SKM-1 (cell line): Measurements from ENCODE around the gene EIF4ENIF1.
A peak's percentile ranks its signal among the peaks of the same experiment; 100 is the strongest.
"Not testable (repeated sequence)": the region's sequence is repeated elsewhere in the genome, so short reads cannot be mapped to it uniquely, and the experiment has no call there.

ENCODE experiments used
- DNase-seq: peaks from one replicate; lab custom pipeline; 2025; ENCODE audit not compliant: unreplicated experiment; lab: John Stamatoyannopoulos, UW

The EIF4ENIF1 gene

DNA sequence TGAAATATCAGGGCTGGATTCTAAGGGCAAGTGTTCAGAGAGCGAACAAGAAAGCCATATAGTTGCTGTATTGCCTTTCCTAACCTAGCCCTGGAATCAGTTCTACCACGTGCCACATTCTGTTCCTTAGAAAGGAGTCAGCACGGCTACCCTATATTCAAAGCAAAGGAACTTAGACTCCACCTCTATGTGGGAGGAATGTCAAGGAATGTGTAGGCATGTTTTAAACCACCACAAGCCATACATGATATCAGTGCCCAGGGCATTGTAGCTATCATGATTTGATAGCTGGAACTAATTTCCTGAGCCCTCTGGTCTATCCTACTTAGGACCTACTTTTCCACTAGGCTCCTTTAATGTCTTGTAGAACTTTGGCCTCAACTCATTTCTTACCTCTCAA is 2.5 kb upstream of the EIF4ENIF1 start:
- DNase-seq = no peak

DNA sequence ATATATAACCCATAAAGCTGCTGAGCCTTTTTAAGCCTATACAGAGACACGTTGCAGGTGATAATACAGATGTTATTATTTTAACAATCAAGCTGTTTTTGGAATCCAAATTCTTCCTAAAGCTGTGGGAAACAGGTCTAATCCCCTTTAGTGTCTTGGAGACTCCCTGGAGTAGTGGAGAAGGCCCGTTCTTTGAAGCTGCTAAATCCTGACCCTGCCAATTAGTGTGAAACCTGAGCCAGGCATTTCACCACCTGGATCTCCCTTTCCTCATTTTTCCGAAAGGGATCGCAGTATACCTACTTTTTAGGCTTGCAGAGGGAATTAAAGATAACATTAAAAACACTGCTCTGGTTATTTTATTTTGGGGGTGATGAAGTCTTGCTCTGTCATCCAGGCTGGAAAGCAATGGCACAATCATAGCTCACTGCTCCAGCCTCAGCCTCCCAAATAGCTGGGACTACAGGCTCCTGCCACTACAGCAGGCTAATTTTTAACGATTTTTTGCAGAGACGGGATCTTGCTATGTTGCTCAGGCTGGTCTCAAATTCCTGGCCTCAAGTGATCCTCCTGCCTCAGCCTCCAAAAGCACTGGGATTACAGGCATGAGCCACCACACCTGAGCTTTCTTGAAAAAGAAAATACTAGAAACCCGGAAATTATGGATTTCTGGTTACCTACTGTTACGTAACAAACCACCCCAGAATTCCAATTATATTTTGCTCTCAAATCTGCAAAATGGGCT is 1.7 kb upstream of the EIF4ENIF1 start:
- DNase-seq = no peak

DNA sequence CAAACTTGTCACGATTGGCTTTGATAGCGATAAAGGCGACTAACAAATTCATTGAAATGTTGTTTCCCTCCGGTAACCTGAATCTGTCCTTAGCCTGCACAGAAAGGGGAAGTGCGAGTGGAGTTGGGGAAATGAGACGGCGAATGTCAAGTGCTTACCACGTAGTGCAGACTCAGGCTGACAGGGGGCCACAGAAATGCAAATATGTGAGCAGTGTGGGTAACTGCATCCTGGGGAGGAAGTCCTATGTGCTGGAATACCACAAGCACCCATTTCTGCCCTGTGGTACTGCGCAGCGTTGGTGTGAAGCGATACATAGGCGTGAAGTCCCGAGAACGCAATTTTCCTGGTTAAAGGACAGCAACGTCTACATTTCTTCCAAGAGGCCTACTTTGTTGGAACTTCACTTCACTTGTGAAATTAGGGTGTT is 869 bp upstream of the EIF4ENIF1 start:
- DNase-seq = peak; percentile 94

DNA sequence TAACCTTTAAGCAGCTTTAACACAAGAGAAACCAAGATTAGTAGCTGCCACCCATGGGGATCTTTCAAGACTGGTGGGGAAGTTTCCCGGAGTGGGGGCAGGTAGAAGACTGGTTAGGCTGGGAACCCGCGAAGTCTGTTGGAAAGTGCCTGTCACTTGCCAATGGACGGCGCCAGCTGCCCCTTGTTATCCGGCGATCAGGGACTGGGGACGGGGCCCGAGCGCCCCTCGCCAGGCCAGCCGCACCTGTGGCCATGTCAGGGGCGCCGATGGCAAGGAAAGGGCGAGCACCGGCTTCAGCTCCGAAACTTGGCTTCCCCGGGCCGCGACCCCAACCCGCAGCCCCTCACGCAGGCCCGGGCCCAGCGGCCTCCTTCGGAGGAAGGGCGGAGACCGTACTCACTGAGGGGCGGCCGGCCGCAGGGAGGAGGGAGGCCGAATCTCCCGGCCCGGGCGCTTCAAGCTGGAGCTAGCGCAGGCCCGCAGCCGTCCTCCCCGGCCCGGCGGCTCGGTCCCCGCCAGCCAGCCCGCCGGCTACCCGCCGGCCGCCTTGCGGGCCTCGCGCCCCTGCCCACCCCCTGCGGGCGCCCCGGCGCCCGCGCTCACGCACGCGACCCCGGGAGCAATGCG is 539 bp downstream of the EIF4ENIF1 start:
- no peak for DNase-seq

DNA sequence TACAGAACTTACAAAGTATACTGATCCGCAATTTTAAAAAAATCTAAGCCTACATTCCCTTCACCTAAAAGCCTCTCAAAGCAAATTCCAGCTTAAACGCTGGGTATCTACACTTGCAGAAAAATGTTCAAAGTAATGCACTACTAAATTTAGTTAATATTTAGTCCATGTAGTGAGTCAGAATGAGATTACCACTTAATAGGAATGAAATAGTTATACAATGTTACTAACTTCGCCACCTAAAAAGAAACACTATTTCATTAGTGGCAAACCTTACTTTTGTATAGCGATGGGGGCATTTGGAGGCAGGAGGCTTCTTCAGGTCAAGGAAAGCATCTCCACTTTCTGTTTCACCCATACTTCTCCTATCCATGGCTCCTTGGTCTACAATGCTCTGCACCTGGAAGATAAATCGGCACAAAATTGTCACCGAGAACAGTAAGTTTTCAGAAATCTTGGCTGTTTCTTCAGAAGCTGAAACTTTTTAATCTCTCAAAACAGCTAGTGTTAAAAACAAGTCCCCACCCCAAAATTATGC is 1.2 kb downstream of the EIF4ENIF1 start:
- DNase-seq = no peak

DNA sequence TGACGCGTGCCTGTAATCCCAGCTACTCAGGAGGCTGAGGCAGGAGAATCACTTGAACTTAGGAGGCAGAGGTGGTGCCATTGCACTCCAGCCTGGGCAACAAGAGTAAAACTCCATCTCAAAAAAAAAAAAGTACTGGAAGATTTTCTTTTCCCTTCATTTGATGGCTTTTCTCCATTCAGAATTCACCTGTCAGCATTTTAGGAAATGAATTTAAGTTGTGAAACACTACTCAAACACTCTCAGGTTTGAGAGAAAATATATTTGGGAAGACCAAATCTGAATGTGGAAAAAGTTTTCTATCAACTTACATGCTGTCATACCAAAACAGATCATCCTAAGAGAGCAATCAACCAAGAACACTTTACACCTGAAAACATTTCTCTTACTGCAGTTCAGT is 2.7 kb downstream of the EIF4ENIF1 start:
- DNase-seq = no peak

DNA sequence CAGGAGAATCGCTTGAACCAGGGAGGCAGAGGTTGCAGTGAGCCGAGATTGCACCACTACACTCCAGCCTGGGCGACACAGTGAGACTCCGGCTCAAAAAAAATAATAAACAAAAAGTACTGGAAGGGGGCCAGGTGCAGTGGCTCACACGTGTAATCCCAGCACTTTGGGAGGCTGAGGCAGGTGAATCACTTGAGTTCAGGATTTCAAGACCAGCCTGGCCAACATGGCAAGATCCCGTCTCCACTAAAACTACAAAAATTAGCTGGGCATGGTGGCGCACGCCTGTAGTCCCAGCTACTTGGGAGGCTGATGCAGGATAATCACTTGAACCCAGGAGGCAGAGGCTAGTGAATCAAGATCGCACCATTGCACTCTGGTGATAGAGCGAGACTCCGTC is 3.3 kb downstream of the EIF4ENIF1 start:
- DNase-seq = not testable (repeated sequence)

DNA sequence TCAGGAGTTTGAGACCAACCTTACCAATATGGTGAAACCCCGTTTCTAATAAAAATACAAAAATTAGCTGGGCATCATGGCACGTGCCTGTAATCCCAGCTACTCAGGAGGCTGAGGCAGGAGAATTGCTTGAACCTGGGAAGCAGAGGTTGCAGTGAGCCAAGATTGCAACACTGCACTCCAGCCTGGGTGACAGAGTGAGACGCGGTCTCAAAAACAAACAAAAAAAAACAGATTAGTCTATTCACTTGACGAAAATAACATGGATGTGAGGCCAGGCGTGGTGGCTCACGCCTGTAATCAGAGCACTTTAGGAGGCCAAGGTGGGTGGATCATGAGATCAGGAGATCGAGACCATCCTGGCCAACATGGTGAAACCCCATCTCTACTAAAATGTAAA is 7.2 kb downstream of the EIF4ENIF1 start:
- DNase-seq = not testable (repeated sequence)

DNA sequence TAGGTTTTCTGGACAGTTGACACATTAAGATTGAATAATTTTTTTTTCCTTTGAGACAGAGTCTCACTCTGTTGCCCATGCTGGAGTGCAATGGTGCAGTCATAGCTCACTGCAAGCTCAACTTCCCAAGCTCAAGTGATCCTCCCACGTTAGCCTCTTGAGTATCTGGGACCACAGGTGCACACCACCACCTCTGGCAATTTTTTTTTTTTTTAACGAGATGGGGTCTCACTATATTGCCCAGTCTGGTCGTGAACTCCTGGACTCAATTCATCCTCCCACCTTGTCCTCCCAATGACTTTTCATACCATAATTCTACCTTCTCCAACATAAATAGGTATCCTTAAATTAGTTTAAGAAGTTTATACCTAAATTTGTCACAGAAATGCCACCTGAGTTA is 8.5 kb downstream of the EIF4ENIF1 start:
- DNase-seq = no peak

DNA sequence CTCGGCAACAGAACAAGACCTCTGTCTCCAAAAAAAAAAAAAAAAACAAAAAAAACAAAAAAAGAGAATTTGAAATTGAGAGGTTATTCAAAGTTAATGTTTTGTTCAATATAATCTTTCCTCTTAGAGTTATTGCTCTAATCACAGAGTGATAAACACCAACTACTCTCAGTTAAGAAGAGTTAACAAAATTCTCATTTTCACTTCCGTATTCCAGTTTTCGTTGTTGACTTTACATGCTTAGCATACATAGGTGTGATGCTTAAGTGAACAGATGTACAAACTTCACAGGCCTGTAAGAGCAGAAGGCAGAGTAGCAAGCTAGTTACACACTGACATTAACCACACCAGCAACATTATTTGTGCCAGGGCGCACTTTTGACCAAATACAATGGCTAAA is 12.3 kb downstream of the EIF4ENIF1 start:
- DNase-seq = no peak

DNA sequence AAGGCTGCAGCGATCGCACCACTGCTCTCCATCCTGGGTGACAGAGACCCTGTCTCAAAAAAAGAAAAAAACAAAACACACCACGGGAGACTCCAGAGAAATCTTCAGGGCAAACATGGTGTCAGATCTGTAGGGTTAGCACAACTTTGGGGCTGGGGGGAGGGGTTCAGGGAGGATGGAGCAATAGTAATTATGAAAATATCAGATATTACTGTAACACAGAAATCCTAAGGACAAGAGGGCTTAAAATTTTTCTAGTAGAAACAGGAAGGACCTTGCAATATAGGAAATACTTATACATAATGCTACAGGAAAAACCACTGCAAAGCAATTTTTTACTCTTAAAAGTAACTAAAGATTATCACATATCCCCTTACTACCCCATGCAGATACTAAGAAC is 13.8 kb downstream of the EIF4ENIF1 start:
- no peak for DNase-seq

DNA sequence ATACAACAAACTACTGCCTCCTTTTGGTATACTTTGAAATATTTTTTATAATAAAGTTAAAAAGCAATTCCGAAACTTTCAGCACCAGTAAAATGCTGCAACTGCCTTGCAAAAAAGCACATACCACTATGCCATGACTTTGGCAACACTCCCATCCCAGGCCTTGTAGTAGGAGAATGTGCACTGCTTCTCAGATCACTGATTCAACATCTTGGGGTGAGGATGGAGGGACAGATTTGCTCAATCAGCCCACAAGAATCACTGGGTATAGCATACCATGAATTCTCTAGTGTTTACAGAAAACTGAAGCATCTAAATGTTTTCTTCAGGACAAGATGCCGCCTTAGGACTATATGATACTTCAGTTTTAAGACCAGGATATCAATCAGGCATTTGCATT is 14.9 kb downstream of the EIF4ENIF1 start:
- no peak for DNase-seq

DNA sequence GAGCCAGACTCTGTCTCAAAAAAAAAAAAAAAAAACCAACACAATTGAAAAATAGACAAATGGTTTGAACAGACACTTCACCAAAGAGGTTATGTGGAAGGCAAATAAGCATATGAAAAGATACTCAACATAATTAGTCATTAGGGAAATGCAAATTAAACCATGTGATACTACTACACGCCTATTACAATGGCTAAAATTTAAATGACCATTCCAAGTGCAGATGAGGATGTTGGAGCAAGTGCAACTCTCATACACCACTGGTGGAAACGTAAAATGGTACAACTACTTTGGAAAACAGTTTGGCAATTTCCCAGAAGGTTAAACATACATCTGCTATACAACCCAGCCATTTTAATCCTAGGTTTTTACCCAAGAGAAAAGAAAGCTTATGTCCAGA is 24.3 kb downstream of the EIF4ENIF1 start:
- DNase-seq = no peak

DNA sequence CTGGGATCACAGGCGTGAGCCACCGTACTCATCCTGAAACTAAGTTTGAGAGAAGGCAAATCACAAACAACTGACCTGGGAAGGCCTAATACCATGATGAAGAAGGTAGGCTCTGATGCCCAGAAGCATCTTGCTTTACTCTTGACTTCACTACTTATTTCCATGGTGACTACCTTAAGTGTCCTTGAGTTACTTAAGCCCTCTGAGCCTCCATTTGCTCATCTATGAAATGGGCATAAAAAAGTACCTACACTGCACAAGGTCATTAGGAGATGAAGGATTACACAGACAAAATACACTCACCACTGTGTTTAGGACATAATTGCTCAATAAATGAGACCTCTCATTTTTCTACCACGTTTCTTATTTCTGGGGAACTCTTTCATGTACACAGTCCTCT is 27.9 kb downstream of the EIF4ENIF1 start:
- no peak for DNase-seq

DNA sequence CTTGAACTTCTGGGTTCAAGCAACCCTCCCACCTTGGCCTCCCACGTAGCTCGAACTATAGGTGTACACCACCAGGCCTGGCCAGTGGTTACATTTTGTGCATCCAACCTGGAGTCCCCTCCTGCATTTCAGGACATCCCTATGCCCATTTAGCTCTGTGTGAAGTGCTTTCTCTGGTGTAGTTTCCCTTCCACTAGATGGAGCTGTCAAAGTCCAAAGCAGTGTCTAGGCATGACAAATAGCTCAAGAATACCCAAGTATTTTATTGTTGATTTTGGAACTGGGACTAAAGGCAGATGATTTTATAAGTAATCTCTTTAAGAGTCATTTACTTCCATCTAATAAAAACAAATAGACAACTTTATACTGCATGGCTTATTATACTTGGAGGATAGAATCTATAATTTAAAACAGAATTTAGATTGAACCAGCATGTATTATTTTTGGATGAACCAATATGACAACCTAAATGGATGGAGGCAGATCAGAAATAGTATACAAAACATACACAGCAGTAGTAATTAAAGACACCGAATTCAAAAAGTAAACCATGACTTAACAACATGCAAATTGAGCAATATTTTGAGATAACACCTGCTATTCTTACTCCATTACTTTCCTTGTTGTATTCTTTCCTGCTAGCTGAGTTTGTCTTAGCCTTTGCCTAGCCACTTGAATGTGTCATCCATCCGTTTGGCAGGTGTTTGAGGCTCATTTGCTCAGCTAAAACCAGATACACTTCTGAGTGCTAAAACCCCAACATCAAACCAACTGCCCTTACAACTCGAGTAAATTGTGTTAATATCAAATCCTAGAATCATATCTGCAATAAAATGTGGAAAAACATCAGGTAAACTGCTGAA is 37.7 kb downstream of the EIF4ENIF1 start:
- DNase-seq = peak; percentile 4

DNA sequence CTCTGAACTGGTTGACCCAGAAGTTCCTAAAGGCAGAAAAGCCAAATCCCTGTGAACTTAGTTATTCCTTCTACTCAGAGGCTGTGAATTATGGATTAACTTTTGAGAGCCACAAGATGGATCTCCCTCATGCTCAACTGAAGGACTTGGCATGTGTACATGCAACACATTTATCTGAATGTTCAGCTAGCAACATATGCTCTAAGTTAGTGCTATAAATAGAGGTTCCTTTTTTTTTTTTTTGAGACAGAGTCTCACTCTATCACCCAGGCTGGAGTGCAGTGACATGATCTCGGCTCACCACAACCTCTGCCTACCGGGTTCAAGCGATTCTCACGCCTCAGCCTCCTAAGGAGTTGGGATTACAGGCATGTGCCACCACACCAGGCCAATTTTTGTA is 40.1 kb downstream of the EIF4ENIF1 start:
- no peak for DNase-seq

DNA sequence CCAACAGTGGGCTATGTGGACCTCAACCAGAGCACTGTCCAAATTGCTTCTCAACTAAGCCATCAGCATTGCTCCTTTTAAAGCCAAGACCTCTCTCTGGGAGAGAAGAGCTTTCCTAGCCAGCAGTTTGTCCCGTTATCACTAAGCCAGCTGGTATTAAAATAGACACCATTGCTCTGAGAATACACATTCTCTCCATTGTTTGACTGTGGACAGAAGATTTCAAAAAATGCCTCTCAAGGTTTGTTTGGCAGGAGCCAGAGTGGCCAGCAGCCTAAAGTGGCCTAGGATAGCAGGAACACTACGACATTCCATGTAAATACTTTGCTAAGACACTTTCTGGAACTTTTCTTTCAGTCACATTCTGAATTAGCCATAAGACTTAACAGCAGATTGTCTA is 41.3 kb downstream of the EIF4ENIF1 start:
- DNase-seq = no peak

DNA sequence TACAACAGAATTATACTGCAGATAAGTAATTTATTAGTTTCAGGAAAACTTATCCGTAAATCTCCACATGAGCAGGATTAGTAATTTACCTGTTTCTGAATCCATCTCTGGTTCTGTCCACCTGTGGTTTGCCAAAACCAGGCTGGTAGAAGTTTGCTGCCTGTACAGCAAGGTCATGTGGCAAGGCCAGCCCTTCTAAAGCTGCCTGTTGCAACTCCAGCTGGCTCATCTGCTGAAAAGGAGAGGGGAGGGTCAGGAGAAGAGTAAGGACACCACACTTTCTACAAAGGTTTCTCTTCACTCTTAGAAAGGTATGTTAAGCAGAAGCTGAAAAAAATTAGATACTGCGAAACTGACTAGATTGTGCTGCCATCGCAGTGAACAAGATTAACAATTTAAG is 42.3 kb downstream of the EIF4ENIF1 start:
- DNase-seq = no peak

DNA sequence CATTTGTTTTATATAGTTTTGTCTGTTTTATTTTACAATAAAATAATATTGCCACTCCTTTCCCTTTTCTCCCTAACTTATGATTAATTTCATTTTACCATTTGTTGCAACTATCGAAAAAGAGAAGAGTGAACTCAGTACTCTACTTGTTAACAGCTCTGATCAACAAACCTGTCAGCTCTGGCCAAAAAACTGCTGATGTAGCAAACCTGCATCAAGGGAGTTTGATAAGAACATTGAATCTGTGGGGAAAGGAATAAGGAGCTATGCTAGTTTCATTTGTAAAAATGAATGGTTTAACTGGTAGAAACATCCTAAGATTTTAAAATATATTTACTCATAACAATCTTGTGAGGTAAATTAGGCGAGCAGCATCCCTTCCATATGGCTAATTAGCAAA is 42.9 kb downstream of the EIF4ENIF1 start:
- DNase-seq = no peak

DNA sequence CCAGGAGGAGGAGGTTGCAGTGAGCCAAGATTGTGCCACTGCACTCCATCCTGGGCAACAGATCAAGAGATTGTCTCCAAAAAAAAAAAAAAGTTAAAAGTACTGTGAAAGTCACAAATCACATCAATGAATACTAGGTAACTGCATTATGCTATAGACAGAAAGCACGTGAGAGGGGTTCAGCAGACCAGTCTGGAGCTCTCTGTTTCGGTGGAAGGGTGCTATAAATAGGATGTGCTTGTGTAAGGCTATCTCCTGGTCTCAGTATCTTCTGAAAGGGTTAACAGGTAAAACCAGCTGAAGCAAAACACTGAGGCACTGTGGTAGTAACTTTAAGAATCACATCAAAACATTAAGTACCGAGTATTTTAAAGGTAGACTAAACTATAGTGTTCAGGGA is 43.4 kb downstream of the EIF4ENIF1 start:
- no peak for DNase-seq

DNA sequence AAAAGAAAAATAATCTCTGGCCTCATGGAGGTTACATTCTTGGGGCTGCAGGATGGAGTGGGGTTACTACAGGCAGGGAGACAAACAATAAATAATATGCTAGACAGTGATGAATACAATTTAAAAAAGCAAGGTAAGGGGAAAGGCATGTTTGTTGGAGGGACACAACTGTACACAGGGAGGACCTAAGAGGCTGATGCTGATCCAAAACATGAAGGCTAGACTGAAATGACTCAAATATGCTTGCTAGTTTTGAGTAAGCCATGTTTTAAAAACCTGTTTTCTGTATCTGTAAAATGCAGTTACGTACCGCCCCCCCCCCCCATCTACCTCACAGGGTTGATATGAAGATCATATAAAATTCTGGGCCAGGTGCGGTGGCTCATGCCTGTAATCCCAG is 44.0 kb downstream of the EIF4ENIF1 start:
- no peak for DNase-seq

DNA sequence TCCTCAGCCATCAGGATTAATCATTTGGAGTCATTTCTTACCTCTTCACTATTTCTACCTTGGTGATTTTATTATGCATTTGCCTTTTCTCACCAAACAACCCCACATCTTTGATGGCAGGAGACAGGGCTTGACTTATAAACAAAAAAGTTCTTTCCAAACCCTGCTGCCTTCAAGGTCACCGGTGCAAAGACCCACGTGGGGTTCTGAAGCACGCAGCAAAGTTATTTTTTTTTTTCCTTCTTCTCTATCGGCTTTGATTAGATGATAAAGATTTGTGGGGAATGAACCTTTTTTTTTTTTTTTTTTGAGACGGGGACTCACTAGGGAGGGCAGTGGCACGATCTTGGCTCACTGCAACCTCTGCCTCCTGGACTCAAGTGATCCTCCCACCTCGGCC is 46.1 kb downstream of the EIF4ENIF1 start:
- DNase-seq = no peak
